Fibroblast of lung (primary cell): Measurements from ENCODE around the gene GPR152.
A peak's percentile ranks its signal among the peaks of the same experiment; 100 is the strongest.

ENCODE experiments used
- EZH2 ChIP-seq: IDR thresholded peaks from 2 replicates; pipeline ENCODE4 v1.5.1; 2012; ENCODE audit warnings: low read length, control low read depth, mild to moderate bottlenecking; ENCODE audit errors: missing control alignments
- TF ChIP-seq, protein P1 (sequence below), 2 donors: IDR thresholded peaks in 1 of 2; conservative IDR thresholded peaks in 1 of 2; 1 replicate in 1 of 2; 2 replicates in 1 of 2; pipeline ENCODE4 v1.5.1; 2011 to 2012; ENCODE audit warnings: low read length in 2 of 2, control low read depth in 1 of 2, inconsistent platforms in 1 of 2, low read depth in 1 of 2, mild to moderate bottlenecking in 1 of 2

DNA sequence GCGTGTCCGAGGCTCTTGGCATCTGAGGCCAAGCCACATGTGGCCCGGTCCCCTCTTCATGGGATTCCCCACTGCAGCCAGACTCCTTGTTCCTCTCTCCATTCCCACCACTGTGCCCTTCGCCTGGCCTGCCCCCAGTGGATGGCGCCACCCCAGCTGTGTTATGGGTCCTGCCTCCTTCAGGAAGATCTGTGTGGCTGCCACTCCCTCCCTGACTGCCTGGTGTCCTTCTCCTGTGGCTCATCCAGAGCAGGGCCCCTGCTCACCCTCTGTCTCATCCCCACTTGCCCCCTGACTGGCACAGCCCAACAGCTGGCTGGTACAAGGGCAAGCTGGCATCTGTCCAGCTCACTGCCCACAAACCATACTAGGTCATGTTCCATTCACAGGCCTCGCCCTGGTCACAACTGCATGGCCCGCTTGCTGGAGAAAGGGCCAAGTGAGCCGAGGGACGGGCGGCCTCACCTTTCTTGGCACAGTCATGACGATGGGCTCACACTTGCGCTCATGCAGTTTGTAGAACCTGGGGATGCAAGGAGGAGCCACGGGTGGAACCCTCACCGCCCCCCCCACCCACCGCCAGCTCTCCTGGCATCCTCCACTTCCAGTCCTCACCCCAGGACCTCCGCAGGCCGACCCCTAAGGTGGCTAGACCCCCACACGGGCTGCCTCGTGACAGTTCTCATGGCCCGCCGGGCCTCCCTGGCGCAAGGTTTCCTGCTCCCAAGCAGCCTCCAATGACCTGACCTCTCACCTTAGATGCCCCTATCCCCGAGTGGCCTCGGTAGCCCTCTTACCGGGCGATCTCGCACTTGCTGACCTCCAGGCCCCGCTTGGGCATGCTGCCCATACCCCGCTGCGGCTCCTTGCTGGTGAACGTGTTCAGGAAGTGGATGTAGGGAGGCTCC is 13.0 kb downstream of the GPR152 start:
- TF ChIP-seq, protein P1, sequence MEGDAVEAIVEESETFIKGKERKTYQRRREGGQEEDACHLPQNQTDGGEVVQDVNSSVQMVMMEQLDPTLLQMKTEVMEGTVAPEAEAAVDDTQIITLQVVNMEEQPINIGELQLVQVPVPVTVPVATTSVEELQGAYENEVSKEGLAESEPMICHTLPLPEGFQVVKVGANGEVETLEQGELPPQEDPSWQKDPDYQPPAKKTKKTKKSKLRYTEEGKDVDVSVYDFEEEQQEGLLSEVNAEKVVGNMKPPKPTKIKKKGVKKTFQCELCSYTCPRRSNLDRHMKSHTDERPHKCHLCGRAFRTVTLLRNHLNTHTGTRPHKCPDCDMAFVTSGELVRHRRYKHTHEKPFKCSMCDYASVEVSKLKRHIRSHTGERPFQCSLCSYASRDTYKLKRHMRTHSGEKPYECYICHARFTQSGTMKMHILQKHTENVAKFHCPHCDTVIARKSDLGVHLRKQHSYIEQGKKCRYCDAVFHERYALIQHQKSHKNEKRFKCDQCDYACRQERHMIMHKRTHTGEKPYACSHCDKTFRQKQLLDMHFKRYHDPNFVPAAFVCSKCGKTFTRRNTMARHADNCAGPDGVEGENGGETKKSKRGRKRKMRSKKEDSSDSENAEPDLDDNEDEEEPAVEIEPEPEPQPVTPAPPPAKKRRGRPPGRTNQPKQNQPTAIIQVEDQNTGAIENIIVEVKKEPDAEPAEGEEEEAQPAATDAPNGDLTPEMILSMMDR (conservative IDR thresholded peaks at IDR 0.05 in 1 of 2, IDR thresholded peaks at IDR 0.05 in 1 of 2; ENCODE audit: low read depth in 1 of 2, low read length in 2 of 2) = peak in 1 of 2 donors; percentile 12
- TF ChIP-seq EZH2 = no peak
